NCI-H2196 (cell line): ENCODE data around the gene TRAPPC3L.
"Not testable (repeated sequence)": the region's sequence is repeated elsewhere in the genome, so short reads cannot be mapped to it uniquely, and the experiment has no call there.

Experiments
- DNase-seq: peaks from one replicate; lab custom pipeline; 2025; ENCODE audit not compliant: unreplicated experiment; lab: John Stamatoyannopoulos, UW

Gene TRAPPC3L

GRCh38 chr6:116515141-116515540 is 30.3 kb downstream of the TRAPPC3L start:
- DNase-seq = no peak

GRCh38 chr6:116514111-116514510 is 31.4 kb downstream of the TRAPPC3L start:
- no peak for DNase-seq

- no peak for DNase-seq
Observed at GRCh38 chr6:116513224-116513875, 32.1 kb downstream of the TRAPPC3L start.

GRCh38 chr6:116512734-116513133 is 32.8 kb downstream of the TRAPPC3L start:
- no peak for DNase-seq

- no peak for DNase-seq
Observed at GRCh38 chr6:116512111-116512559, 33.3 kb downstream of the TRAPPC3L start.

GRCh38 chr6:116511424-116512110 is 33.9 kb downstream of the TRAPPC3L start, which contains the start of gene CALHM5:
TSS of gene CALHM5 (plus strand) at chr6:116511639. CDS start at chr6:116511697, 58 bp downstream.
- no peak for DNase-seq

- no peak for DNase-seq
Observed at GRCh38 chr6:116508527-116508926, 37.0 kb downstream of the TRAPPC3L start.

GRCh38 chr6:116507324-116507723 is 38.2 kb downstream of the TRAPPC3L start:
- no peak for DNase-seq

- DNase-seq = no peak
Observed at GRCh38 chr6:116500969-116501433, 44.5 kb downstream of the TRAPPC3L start.

- no peak for DNase-seq
Observed at GRCh38 chr6:116497113-116497676, 48.3 kb downstream of the TRAPPC3L start.

GRCh38 chr6:116495161-116495560 is 50.3 kb downstream of the TRAPPC3L start:
- DNase-seq = not testable (repeated sequence)

GRCh38 chr6:116492331-116493067 is 53.0 kb downstream of the TRAPPC3L start:
- DNase-seq = no peak

GRCh38 chr6:116491610-116492330 is 53.7 kb downstream of the TRAPPC3L start:
- no peak for DNase-seq

- DNase-seq = no peak
Observed at GRCh38 chr6:116485559-116486184, 59.8 kb downstream of the TRAPPC3L start.

- DNase-seq = peak; percentile 10
Observed at GRCh38 chr6:116483616-116484015, 61.9 kb downstream of the TRAPPC3L start.

GRCh38 chr6:116482780-116483179 is 62.7 kb downstream of the TRAPPC3L start:
- no peak for DNase-seq

- no peak for DNase-seq
Observed at GRCh38 chr6:116476002-116476678, 69.3 kb downstream of the TRAPPC3L start.

- no peak for DNase-seq
Observed at GRCh38 chr6:116475141-116475540, 70.3 kb downstream of the TRAPPC3L start.

- no peak for DNase-seq
Observed at GRCh38 chr6:116472706-116473105, 72.8 kb downstream of the TRAPPC3L start.

- DNase-seq = no peak
Observed at GRCh38 chr6:116471531-116471930, 74.0 kb downstream of the TRAPPC3L start.
